LNCaP clone FGC (cell line): ENCODE measurements around the gene ADAMTS20.

Experiments
- DNase-seq: peaks from one replicate; pipeline ENCODE4 v3.0.0-alpha.2; 2011; ENCODE audit warnings: low read depth
- H3K4me3 ChIP-seq: 2 replicates; pipeline ENCODE4 v1.5.1; 2011; ENCODE audit warnings: mild to moderate bottlenecking, low read depth, low read length, control low read depth
- CTCF ChIP-seq: IDR thresholded peaks from 2 replicates; pipeline ENCODE4 v1.5.1; 2012; ENCODE audit warnings: mild to moderate bottlenecking; ENCODE audit not compliant: control insufficient read depth, insufficient read depth; ENCODE audit errors: extremely low read depth

The ADAMTS20 gene

GRCh38 chr12:43580601-43581000 is 28.6 kb upstream of the ADAMTS20 start:
- H3K4me3 ChIP-seq, result no peak overlapping the region
- no peak for TF ChIP-seq CTCF
- DNase-seq, result no peak

DNA sequence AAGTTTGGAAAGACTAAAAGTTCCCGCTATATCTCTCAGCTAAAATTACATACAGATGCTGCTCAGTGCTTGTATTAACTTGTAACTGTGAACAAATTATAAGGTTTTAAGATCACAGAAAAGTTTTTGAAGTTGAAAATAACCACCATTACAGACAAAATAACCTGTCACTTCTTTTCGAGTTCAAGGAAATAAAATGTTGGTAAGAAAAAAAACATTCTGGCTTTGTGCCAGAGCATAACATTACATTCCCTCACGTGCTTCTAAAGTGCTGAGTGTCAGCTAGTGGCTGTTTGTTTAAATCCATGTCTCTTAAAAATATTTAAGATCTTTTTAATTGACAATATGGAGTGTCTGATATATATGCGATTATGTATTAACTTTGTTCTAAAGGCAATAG is 27.2 kb upstream of the ADAMTS20 start:
- no peak for TF ChIP-seq CTCF
- H3K4me3 ChIP-seq, result no peak overlapping the region
- DNase-seq, result peak; percentile 28

- no peak for DNase-seq
- TF ChIP-seq CTCF, result no peak
- no peak overlapping the region for H3K4me3 ChIP-seq
These were observed 26.8 kb upstream of the ADAMTS20 start for GRCh38 chr12:43578782-43579181.

- no peak overlapping the region for H3K4me3 ChIP-seq
- TF ChIP-seq CTCF, result no peak
- DNase-seq, result no peak
These were observed 25.4 kb upstream of the ADAMTS20 start for GRCh38 chr12:43577381-43577780.

GRCh38 chr12:43576162-43576561 is 24.2 kb upstream of the ADAMTS20 start:
- no peak for DNase-seq
- no peak for TF ChIP-seq CTCF
- no peak overlapping the region for H3K4me3 ChIP-seq

- no peak overlapping the region for H3K4me3 ChIP-seq
- no peak for TF ChIP-seq CTCF
- DNase-seq, result no peak
These were observed 19.9 kb upstream of the ADAMTS20 start for GRCh38 chr12:43571885-43572284.

- H3K4me3 ChIP-seq, result no peak overlapping the region
- no peak for DNase-seq
- no peak for TF ChIP-seq CTCF
These were observed 4.1 kb upstream of the ADAMTS20 start for GRCh38 chr12:43556057-43556456.
